Sigmoid colon (tissue), 7 donors: ENCODE data around the gene LMOD2. TPM values are rescaled to one million over a fixed set of nuclear protein-coding genes. Genes with fewer than 3 reads are reported as not detected.

Experiments used
- DNase-seq: peaks from one replicate; pipeline ENCODE4 v3.0.0-alpha.2; 2019
- H3K27ac ChIP-seq, 4 donors: fragments of 200-600 bp; sonication (generic); one replicate each; pipeline ENCODE4 v1.5.1; 2016 to 2019; ENCODE audit warnings: mild to moderate bottlenecking in 1 of 4
- H3K27me3 ChIP-seq, 3 donors: fragments of 200-600 bp; sonication (generic); one replicate each; pipeline ENCODE4 v1.5.1; 2019; ENCODE audit warnings: mild to moderate bottlenecking in 1 of 3
- H3K36me3 ChIP-seq, 4 donors: fragments of 200-600 bp; sonication (generic); one replicate each; pipeline ENCODE4 v1.5.1; 2016 to 2019
- H3K4me1 ChIP-seq, 4 donors: fragments of 200-600 bp; sonication (generic); one replicate each; pipeline ENCODE4 v1.5.1; 2017 to 2019
- H3K4me3 ChIP-seq, 4 donors: fragments of 200-600 bp; sonication (generic); one replicate each; pipeline ENCODE4 v1.5.1; 2017 to 2019; ENCODE audit warnings: mild to moderate bottlenecking in 2 of 4, moderate library complexity in 1 of 4
- H3K9me3 ChIP-seq, 4 donors: fragments of 200-600 bp in 3 of 4; sonication (generic) in 3 of 4; one replicate each; pipeline versions ENCODE4 v1.5.1 to v1.6.1; 2013 to 2019
- CTCF ChIP-seq, 4 experiments: fragments of 450-650 bp in 3 of 4; fragments of 200-600 bp in 1 of 4; IDR thresholded peaks; one replicate each; pipeline ENCODE4 v1.5.1; 2016 to 2019; ENCODE audit warnings: antibody characterized with exemption in 4 of 4, mild to moderate bottlenecking in 3 of 4, moderate library complexity in 2 of 4
- EP300 ChIP-seq, 4 donors: sonication (generic); formaldehyde crosslinking; IDR thresholded peaks; one replicate each; pipeline ENCODE4 v1.6.1; 2017; ENCODE audit warnings: antibody characterized with exemption in 4 of 4
- POLR2A ChIP-seq, 2 donors: fragments of 450-650 bp; IDR thresholded peaks; one replicate each; pipeline ENCODE4 v1.6.1; 2016; ENCODE audit warnings: antibody characterized with exemption in 2 of 2, mild to moderate bottlenecking in 2 of 2, moderate library complexity in 2 of 2
- POLR2AphosphoS5 ChIP-seq, 4 donors: sonication (generic); formaldehyde crosslinking; IDR thresholded peaks; one replicate each; pipeline ENCODE4 v1.6.1; 2017; ENCODE audit warnings: antibody characterized with exemption in 4 of 4
- WGBS, 2 donors: extraction: QIAGEN DNeasy Blood & Tissue Kit; methylation state at CpG; one replicate each; pipeline ENCODE4 v1.1.7; 2013; 5-methylcytosine and 5-hydroxymethylcytosine counted together
- intact Hi-C: fragments of 100-400 bp; cut with DNase I; formaldehyde crosslinking; loops from one replicate; pipeline ENCODE4 v1.15.1; 2023
- polyA plus RNA-seq, 3 donors: library from polyadenylated mRNA; stranded (reverse); fragments of 200-250 nt; gene quantifications; one replicate each; pipeline ENCODE4 v1.2.3, GENCODE V29; 2013
- total RNA-seq, 4 donors: library from RNA; depleted of rRNA; stranded (reverse); fragments of >200 nt; gene quantifications; one replicate each; pipeline ENCODE4 v1.1.0, GENCODE V29; 2016
- donor health status: healthy with polysubstance abuse.
- donor health status: Bipolar disorder and iron deficiency.
- donor health status: healthy.

Gene LMOD2
- not detected for total RNA-seq
- polyA plus RNA-seq: under 1 TPM in 2 of 3 donors, not detected in 1; 0.03 to 0.46 TPM

GRCh38 chr7:123655614-123656013 lies at the start of gene LMOD2:
Gene LMOD2, plus strand, starts transcription at chr7:123655866. Its CDS starts 98 bp downstream, at chr7:123655964.
- no peak for DNase-seq
- intact Hi-C loops: no loop called here
- WGBS, 2 donors: 78 to 86% methylated on average over 6 of the region's 6 CpGs

GRCh38 chr7:123607423-123607975 lies 48.2 kb upstream of the LMOD2 start:
- Histone ChIP-seq H3K36me3 (no peaks in the 10 kb centered on the region), H3K4me3 (no peak overlapping the region), H3K4me1 (no peaks in the 10 kb centered on the region), H3K27ac (no peak overlapping the region), H3K27me3 (no peaks in the 10 kb centered on the region), H3K9me3 (no peaks in the 10 kb centered on the region)
- no peak for DNase-seq
- 80 to 82% methylated on average over 4 of the region's 4 CpGs for WGBS, 2 donors
- intact Hi-C loops: no loop called here
- TF ChIP-seq POLR2AphosphoS5 (IDR thresholded peaks at IDR 0.05) (no peak), EP300 (IDR thresholded peaks at IDR 0.05) (no peak), CTCF (IDR thresholded peaks at IDR 0.05) (no peak), POLR2A (IDR thresholded peaks at IDR 0.05) (no peak)

More at GRCh38 chr7:123655614-123656013, at the start of gene LMOD2:
- Histone ChIP-seq H3K4me1 (no peaks in the 10 kb centered on the region), H3K9me3 (no peaks in the 10 kb centered on the region), H3K36me3 (no peaks in the 10 kb centered on the region), H3K27ac (no peak within 1 kb of the TSS), H3K27me3 (no peaks in the 10 kb centered on the region), H3K4me3 (no peak within 1 kb of the TSS)
- no peak for TF ChIP-seq POLR2A (IDR thresholded peaks at IDR 0.05)
- TF ChIP-seq POLR2AphosphoS5 (IDR thresholded peaks at IDR 0.05): no peak
- TF ChIP-seq CTCF (IDR thresholded peaks at IDR 0.05): no peak
- no peak for TF ChIP-seq EP300 (IDR thresholded peaks at IDR 0.05)

- no peak overlapping the region for H3K4me3 ChIP-seq
Observed at GRCh38 chr7:123608991-123609882, 46.4 kb upstream of the LMOD2 start.

GRCh38 chr7:123609883-123610239 lies 45.8 kb upstream of the LMOD2 start:
- no peak for DNase-seq
- Histone ChIP-seq H3K9me3 (no peaks in the 10 kb centered on the region), H3K27ac (no peak overlapping the region), H3K36me3 (no peaks in the 10 kb centered on the region), H3K4me1 (no peaks in the 10 kb centered on the region), H3K27me3 (no peaks in the 10 kb centered on the region), H3K4me3 (no peak overlapping the region)
- intact Hi-C loops: no loop called here
- WGBS, 2 donors: 89% methylated on average over 2 of the region's 2 CpGs
- no peak for TF ChIP-seq CTCF (IDR thresholded peaks at IDR 0.05)
- TF ChIP-seq POLR2AphosphoS5 (IDR thresholded peaks at IDR 0.05): no peak
- no peak for TF ChIP-seq EP300 (IDR thresholded peaks at IDR 0.05)
- TF ChIP-seq POLR2A (IDR thresholded peaks at IDR 0.05): no peak

More at GRCh38 chr7:123608991-123609882, 46.4 kb upstream of the LMOD2 start:
- no peak for DNase-seq
- H3K27me3 ChIP-seq: no peaks in the 10 kb centered on the region
- WGBS, 2 donors: 78 to 87% methylated on average over 5 of the region's 5 CpGs
- no peak for TF ChIP-seq CTCF (IDR thresholded peaks at IDR 0.05)
- TF ChIP-seq EP300 (IDR thresholded peaks at IDR 0.05): no peak
- H3K9me3 ChIP-seq: no peaks in the 10 kb centered on the region
- H3K4me1 ChIP-seq: no peaks in the 10 kb centered on the region
- intact Hi-C loops: no loop called here
- H3K36me3 ChIP-seq: no peaks in the 10 kb centered on the region
- no peak overlapping the region for H3K27ac ChIP-seq
